Panc1 (cell line): Measurements from ENCODE around the gene GRPR. TPM values are rescaled to one million over a fixed set of nuclear protein-coding genes. Genes with fewer than 3 reads are reported as not detected.

Experiments used
- ATAC-seq: fragments of 200-7000 bp; cut with Tn5 transposase; 2 replicates; pipeline ENCODE4 v1.9.1; 2020; ENCODE audit warnings: mild to moderate bottlenecking, moderate library complexity
- BruUV-seq: library from RNA; stranded (reverse); fragments of 400-500 nt; replicated peaks from 2 replicates; lab custom pipeline; 2021; lab: Mats Ljungman, UMichigan
- CTCF ChIA-PET: fragments of 300-600 bp; sonication (Branson Sonifier 250); formaldehyde crosslinking; loops from one replicate; lab custom pipeline; 2022; ENCODE audit warnings: antibody characterized with exemption; lab: Charles Lee
- POLR2A ChIA-PET: fragments of 300-600 bp; sonication (Branson Sonifier 250); formaldehyde crosslinking; loops from one replicate; lab custom pipeline; 2022; ENCODE audit warnings: antibody characterized with exemption; lab: Charles Lee
- DNase-seq: peaks from one replicate; pipeline ENCODE4 v3.0.0-alpha.2; 2010; ENCODE audit warnings: low read depth, low spot score
- H3K27ac ChIP-seq: 2 replicates; pipeline ENCODE4 v1.5.1; 2011; ENCODE audit warnings: mild to moderate bottlenecking, low read length, inconsistent platforms
- H3K27me3 ChIP-seq: fragments of 200-500 bp; sonication (Bioruptor generic); 2 replicates; pipeline ENCODE4 v1.6.0; 2014; ENCODE audit warnings: low read length, inconsistent platforms; ENCODE audit not compliant: control insufficient read depth, insufficient read depth
- H3K36me3 ChIP-seq: fragments of 200-500 bp; sonication (Bioruptor generic); 2 replicates; pipeline ENCODE4 v1.5.1; 2014; ENCODE audit warnings: inconsistent platforms, mild to moderate bottlenecking, low read length, moderate library complexity; ENCODE audit not compliant: control insufficient read depth, insufficient read depth
- H3K4me1 ChIP-seq: 2 replicates; pipeline ENCODE4 v1.5.1; 2011; ENCODE audit warnings: inconsistent platforms, mild to moderate bottlenecking, low read length, moderate library complexity; ENCODE audit not compliant: control insufficient read depth, insufficient read depth
- H3K4me3 ChIP-seq, 2 experiments: 2 replicates each; pipeline ENCODE4 v1.5.1; 2011 to 2012; ENCODE audit warnings: low read depth in 2 of 2, low read length in 2 of 2, mild to moderate bottlenecking in 2 of 2, inconsistent platforms in 1 of 2, moderate library complexity in 1 of 2
- H3K9me3 ChIP-seq: fragments of 200-500 bp; sonication (Bioruptor generic); 2 replicates; pipeline ENCODE4 v1.5.1; 2014; ENCODE audit warnings: low read depth, mild to moderate bottlenecking, inconsistent platforms, low read length, moderate library complexity; ENCODE audit not compliant: control insufficient read depth, insufficient read depth
- POLR2AphosphoS5 ChIP-seq: IDR thresholded peaks from 2 replicates; pipeline ENCODE4 v1.6.1; 2012; ENCODE audit warnings: mild to moderate bottlenecking, low read depth, low read length, moderate library complexity
- SIN3A ChIP-seq: IDR thresholded peaks from 2 replicates; pipeline ENCODE4 v1.6.1; 2012; ENCODE audit warnings: low read depth, mild to moderate bottlenecking, low read length, moderate library complexity, borderline replicate concordance; ENCODE audit not compliant: insufficient read depth
- TCF7L2 ChIP-seq: IDR thresholded peaks from 2 replicates; pipeline ENCODE4 v1.6.1; 2011; ENCODE audit warnings: mild to moderate bottlenecking, low read depth, low read length, inconsistent platforms
- in situ Hi-C: cut with HindIII; loops from 2 replicates; pipeline ENCODE4 v1.10.0; 2016; ENCODE audit warnings: low sequenced_read_pairs, low pct_unique_long_range_greater_than_20kb
- intact Hi-C: fragments of 100-400 bp; cut with micrococcal nuclease; formaldehyde crosslinking; loops from one replicate; pipeline ENCODE4 v1.10.0; 2022; ENCODE audit not compliant: unreplicated experiment
- total RNA-seq: library from RNA; stranded (reverse); gene quantifications from one replicate; pipeline ENCODE4 v1.2.1, GENCODE V29; 2021; ENCODE audit not compliant: unreplicated experiment
- TF ChIP-seq, protein P1 (sequence below): fragments of 450-650 bp; IDR thresholded peaks from 2 replicates; pipeline ENCODE4 v1.5.1; 2017; ENCODE audit warnings: mild to moderate bottlenecking
- TF ChIP-seq, protein P2 (sequence below), 2 experiments: IDR thresholded peaks; 2 replicates each; pipeline ENCODE4 v1.6.1; 2011 to 2012; ENCODE audit warnings: low read depth in 2 of 2, control low read depth in 1 of 2, low read length in 1 of 2, mild to moderate bottlenecking in 1 of 2, moderate library complexity in 1 of 2; ENCODE audit not compliant: insufficient read depth in 1 of 2

GRPR gene
- total RNA-seq, 1 experiment from 2014 or later: not detected

DNA sequence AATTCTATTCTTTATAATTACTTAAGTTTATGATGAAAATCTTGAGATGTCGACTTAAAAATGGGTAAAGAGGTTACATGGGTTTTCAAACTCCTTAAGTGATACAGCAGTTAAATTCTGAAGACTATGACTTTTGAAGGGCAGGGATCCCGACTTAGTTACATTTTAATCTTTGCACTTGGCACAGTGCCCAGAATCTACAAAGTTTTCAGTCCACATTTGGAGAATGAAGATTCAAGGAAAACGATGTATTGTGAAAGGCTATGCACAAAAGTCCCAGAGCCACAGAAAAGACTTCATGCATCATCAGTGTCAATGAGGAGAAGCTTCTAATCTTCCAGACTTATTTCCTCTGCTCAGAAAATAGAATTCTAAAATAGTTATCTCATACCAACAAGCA lies 36.3 kb upstream of the GRPR start:
- Histone ChIP-seq H3K27ac (no peak overlapping the region), H3K9me3 (no peaks in the 10 kb centered on the region), H3K27me3 (no peaks in the 10 kb centered on the region), H3K36me3 (no peaks in the 10 kb centered on the region), H3K4me3 (no peak overlapping the region), H3K4me1 (no peaks in the 10 kb centered on the region)
- ChIA-PET CTCF (no interaction called here), POLR2A (no interaction called here)
- BruUV-seq: no TSS peak
- ATAC-seq (no peak), DNase-seq (no peak)
- in situ Hi-C loops: no loop called here
- intact Hi-C loops: no loop called here
- TF ChIP-seq, protein P1, sequence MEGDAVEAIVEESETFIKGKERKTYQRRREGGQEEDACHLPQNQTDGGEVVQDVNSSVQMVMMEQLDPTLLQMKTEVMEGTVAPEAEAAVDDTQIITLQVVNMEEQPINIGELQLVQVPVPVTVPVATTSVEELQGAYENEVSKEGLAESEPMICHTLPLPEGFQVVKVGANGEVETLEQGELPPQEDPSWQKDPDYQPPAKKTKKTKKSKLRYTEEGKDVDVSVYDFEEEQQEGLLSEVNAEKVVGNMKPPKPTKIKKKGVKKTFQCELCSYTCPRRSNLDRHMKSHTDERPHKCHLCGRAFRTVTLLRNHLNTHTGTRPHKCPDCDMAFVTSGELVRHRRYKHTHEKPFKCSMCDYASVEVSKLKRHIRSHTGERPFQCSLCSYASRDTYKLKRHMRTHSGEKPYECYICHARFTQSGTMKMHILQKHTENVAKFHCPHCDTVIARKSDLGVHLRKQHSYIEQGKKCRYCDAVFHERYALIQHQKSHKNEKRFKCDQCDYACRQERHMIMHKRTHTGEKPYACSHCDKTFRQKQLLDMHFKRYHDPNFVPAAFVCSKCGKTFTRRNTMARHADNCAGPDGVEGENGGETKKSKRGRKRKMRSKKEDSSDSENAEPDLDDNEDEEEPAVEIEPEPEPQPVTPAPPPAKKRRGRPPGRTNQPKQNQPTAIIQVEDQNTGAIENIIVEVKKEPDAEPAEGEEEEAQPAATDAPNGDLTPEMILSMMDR: no peak
- TF ChIP-seq TCF7L2: no peak
- TF ChIP-seq, protein P2, sequence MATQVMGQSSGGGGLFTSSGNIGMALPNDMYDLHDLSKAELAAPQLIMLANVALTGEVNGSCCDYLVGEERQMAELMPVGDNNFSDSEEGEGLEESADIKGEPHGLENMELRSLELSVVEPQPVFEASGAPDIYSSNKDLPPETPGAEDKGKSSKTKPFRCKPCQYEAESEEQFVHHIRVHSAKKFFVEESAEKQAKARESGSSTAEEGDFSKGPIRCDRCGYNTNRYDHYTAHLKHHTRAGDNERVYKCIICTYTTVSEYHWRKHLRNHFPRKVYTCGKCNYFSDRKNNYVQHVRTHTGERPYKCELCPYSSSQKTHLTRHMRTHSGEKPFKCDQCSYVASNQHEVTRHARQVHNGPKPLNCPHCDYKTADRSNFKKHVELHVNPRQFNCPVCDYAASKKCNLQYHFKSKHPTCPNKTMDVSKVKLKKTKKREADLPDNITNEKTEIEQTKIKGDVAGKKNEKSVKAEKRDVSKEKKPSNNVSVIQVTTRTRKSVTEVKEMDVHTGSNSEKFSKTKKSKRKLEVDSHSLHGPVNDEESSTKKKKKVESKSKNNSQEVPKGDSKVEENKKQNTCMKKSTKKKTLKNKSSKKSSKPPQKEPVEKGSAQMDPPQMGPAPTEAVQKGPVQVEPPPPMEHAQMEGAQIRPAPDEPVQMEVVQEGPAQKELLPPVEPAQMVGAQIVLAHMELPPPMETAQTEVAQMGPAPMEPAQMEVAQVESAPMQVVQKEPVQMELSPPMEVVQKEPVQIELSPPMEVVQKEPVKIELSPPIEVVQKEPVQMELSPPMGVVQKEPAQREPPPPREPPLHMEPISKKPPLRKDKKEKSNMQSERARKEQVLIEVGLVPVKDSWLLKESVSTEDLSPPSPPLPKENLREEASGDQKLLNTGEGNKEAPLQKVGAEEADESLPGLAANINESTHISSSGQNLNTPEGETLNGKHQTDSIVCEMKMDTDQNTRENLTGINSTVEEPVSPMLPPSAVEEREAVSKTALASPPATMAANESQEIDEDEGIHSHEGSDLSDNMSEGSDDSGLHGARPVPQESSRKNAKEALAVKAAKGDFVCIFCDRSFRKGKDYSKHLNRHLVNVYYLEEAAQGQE (IDR thresholded peaks at IDR 0.05; ENCODE audit: insufficient read depth in 1 of 2, low read depth in 2 of 2, low read length in 1 of 2): no peak
- no peak for TF ChIP-seq SIN3A
- TF ChIP-seq POLR2AphosphoS5: no peak

DNA sequence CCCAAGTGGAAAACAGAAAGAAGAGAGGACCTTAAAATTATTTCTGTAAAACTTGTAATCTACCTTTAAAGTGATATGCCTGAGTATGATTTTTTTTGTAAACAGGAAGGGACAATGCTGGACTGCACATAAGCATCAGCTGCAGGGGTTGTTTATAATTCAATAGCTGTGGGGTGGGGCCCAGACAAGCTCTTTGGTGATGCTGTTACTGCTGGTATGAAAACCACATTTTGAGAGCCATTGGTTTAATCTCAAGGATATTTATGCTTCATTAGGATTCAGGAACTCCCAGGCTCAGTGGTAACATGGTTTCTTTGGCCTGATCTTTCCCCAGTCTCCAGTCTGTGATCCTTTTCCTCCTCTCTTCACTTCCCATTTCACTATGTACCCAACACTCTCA lies 34.3 kb upstream of the GRPR start:
- BruUV-seq: no TSS peak
- H3K27ac ChIP-seq: no peak overlapping the region
- DNase-seq: no peak
- no peaks in the 10 kb centered on the region for H3K9me3 ChIP-seq
- no peak overlapping the region for H3K4me3 ChIP-seq
- TF ChIP-seq, protein P2 (IDR thresholded peaks at IDR 0.05; ENCODE audit: insufficient read depth in 1 of 2, low read depth in 2 of 2, low read length in 1 of 2): no peak
- no peak for TF ChIP-seq SIN3A
- TF ChIP-seq, protein P1: no peak
- TF ChIP-seq TCF7L2: no peak
- no peak for TF ChIP-seq POLR2AphosphoS5
- intact Hi-C loops (no loop called here), in situ Hi-C loops (no loop called here)
- ATAC-seq: no peak
- no peaks in the 10 kb centered on the region for H3K27me3 ChIP-seq
- ChIA-PET POLR2A (no interaction called here), CTCF (no interaction called here)
- H3K4me1 ChIP-seq: no peaks in the 10 kb centered on the region
- no peaks in the 10 kb centered on the region for H3K36me3 ChIP-seq
